Esophagus squamous epithelium (tissue), 5 donors: ENCODE data around the gene FBXW7. TPM values are rescaled to one million over a fixed set of nuclear protein-coding genes. Genes with fewer than 3 reads are reported as not detected.
A peak's percentile ranks its signal among the peaks of the same experiment; 100 is the strongest.

Experiments
- DNase-seq: peaks from one replicate; lab custom pipeline; 2025; lab: John Stamatoyannopoulos, UW
- H3K27ac ChIP-seq, 4 donors: fragments of 200-600 bp; sonication (generic); one replicate each; pipeline ENCODE4 v1.5.1; 2016 to 2019; ENCODE audit warnings: mild to moderate bottlenecking in 1 of 4
- H3K27me3 ChIP-seq, 4 donors: fragments of 200-600 bp; sonication (generic); 1 replicate in 3 of 4; 2 replicates in 1 of 4; pipeline versions ENCODE4 v1.5.1 to v1.6.0; 2017 to 2021; ENCODE audit warnings: antibody characterized with exemption in 1 of 4
- H3K36me3 ChIP-seq, 3 donors: fragments of 200-600 bp; sonication (generic); one replicate each; pipeline ENCODE4 v1.5.1; 2016 to 2019
- H3K4me1 ChIP-seq, 3 donors: fragments of 200-600 bp; sonication (generic); one replicate each; pipeline ENCODE4 v1.5.1; 2017 to 2019
- H3K4me3 ChIP-seq, 4 donors: fragments of 200-600 bp; sonication (generic); 1 replicate in 3 of 4; 2 replicates in 1 of 4; pipeline ENCODE4 v1.5.1; 2016 to 2019; ENCODE audit warnings: mild to moderate bottlenecking in 2 of 4, moderate library complexity in 1 of 4
- H3K9me3 ChIP-seq, 3 donors: fragments of 200-600 bp; sonication (generic); one replicate each; pipeline ENCODE4 v1.5.1; 2016 to 2019
- CTCF ChIP-seq, 6 experiments: fragments of 450-650 bp in 4 of 6; fragments of 200-600 bp in 2 of 6; sonication (generic) in 2 of 6; IDR thresholded peaks; one replicate each; pipeline ENCODE4 v1.5.1; 2016 to 2019; ENCODE audit warnings: antibody characterized with exemption in 6 of 6, mild to moderate bottlenecking in 4 of 6, moderate library complexity in 4 of 6
- POLR2A ChIP-seq, 4 donors: fragments of 450-650 bp; IDR thresholded peaks; one replicate each; pipeline ENCODE4 v1.6.1; 2017; ENCODE audit warnings: antibody characterized with exemption in 4 of 4, mild to moderate bottlenecking in 4 of 4, moderate library complexity in 3 of 4
- WGBS, 2 donors: methylation state at CpG; one replicate each; pipeline ENCODE4 v1.1.5; 2018; 5-methylcytosine and 5-hydroxymethylcytosine counted together
- intact Hi-C: fragments of 100-400 bp; cut with DNase I; formaldehyde crosslinking; loops from one replicate; pipeline ENCODE4 v1.15.0; 2022
- total RNA-seq, 4 donors: library from RNA; depleted of rRNA; stranded (reverse); fragments of >200 nt; gene quantifications; one replicate each; pipeline ENCODE4 v1.1.0, GENCODE V29; 2016
- donor health status: DM: yes; HTN: yes; CAD: no.

FBXW7 gene
- total RNA-seq, 4 donors from 2014 or later: 32.3 to 92.7 (median 36.9) TPM

- WGBS, 2 donors: 45 to 64% methylated on average over 5 of the region's 5 CpGs
- Histone ChIP-seq H3K27me3 (no peaks in the 10 kb centered on the region), H3K4me3 (no peak overlapping the region), H3K4me1 (peaks cover 0 to 42% (median 6%) of the 10 kb centered on the region in 3 donors), H3K27ac (no peak overlapping the region), H3K9me3 (no peaks in the 10 kb centered on the region), H3K36me3 (peaks cover 0 to 88% (median 5%) of the 10 kb centered on the region in 3 donors)
- no peak for DNase-seq
- intact Hi-C loops: no loop called here
- TF ChIP-seq POLR2A (IDR thresholded peaks at IDR 0.05) (no peak), CTCF (IDR thresholded peaks at IDR 0.05) (no peak)
These were observed 210.1 kb downstream of the FBXW7 start for GRCh38 chr4:152325831-152326230.

- Histone ChIP-seq H3K4me1 (peaks cover 0 to 28% (median 6%) of the 10 kb centered on the region in 3 donors), H3K27me3 (no peaks in the 10 kb centered on the region), H3K4me3 (no peak overlapping the region), H3K27ac (no peak overlapping the region), H3K9me3 (no peaks in the 10 kb centered on the region), H3K36me3 (peaks cover 0 to 74% (median 5%) of the 10 kb centered on the region in 3 donors)
- WGBS, 2 donors: 94% methylated on average over 1 of the region's 1 CpG
- DNase-seq: no peak
- intact Hi-C loops: no loop called here
- TF ChIP-seq POLR2A (IDR thresholded peaks at IDR 0.05): no peak
- TF ChIP-seq CTCF (IDR thresholded peaks at IDR 0.05): no peak
These were observed 212.7 kb downstream of the FBXW7 start for GRCh38 chr4:152323221-152323620.

GRCh38 chr4:152322656-152323055 is 213.2 kb downstream of the FBXW7 start:
- H3K9me3 ChIP-seq: no peaks in the 10 kb centered on the region
- H3K27ac ChIP-seq: no peak overlapping the region
- peaks cover 0 to 69% (median 5%) of the 10 kb centered on the region in 3 donors for H3K36me3 ChIP-seq
- H3K4me3 ChIP-seq: no peak overlapping the region
- intact Hi-C loops: no loop called here
- 89 to 97% methylated on average over 6 of the region's 6 CpGs for WGBS, 2 donors
- no peaks in the 10 kb centered on the region for H3K27me3 ChIP-seq
- no peak for DNase-seq
- peaks cover 0 to 22% (median 6%) of the 10 kb centered on the region in 3 donors for H3K4me1 ChIP-seq
- TF ChIP-seq CTCF (IDR thresholded peaks at IDR 0.05) (no peak), POLR2A (IDR thresholded peaks at IDR 0.05) (no peak)

GRCh38 chr4:152321923-152322322 is 214.0 kb downstream of the FBXW7 start:
- intact Hi-C loops: no loop called here
- no peak overlapping the region for H3K27ac ChIP-seq
- H3K9me3 ChIP-seq: no peaks in the 10 kb centered on the region
- TF ChIP-seq POLR2A (IDR thresholded peaks at IDR 0.05) (no peak), CTCF (IDR thresholded peaks at IDR 0.05) (peak in 1 of 6 experiments; percentile 14)
- H3K4me3 ChIP-seq: no peak overlapping the region
- H3K36me3 ChIP-seq: peaks cover 0 to 64% (median 5%) of the 10 kb centered on the region in 3 donors
- DNase-seq: no peak
- peaks cover 0 to 21% (median 6%) of the 10 kb centered on the region in 3 donors for H3K4me1 ChIP-seq
- no peaks in the 10 kb centered on the region for H3K27me3 ChIP-seq
- 60 to 63% methylated on average over 1 of the region's 1 CpG for WGBS, 2 donors

GRCh38 chr4:152321398-152321797 is 214.5 kb downstream of the FBXW7 start:
- 93 to 97% methylated on average over 4 of the region's 4 CpGs for WGBS, 2 donors
- intact Hi-C loops: no loop called here

More at GRCh38 chr4:152321398-152321797, 214.5 kb downstream of the FBXW7 start:
- Histone ChIP-seq H3K4me1 (peaks cover 0 to 20% (median 6%) of the 10 kb centered on the region in 3 donors), H3K9me3 (no peaks in the 10 kb centered on the region), H3K36me3 (peaks cover 0 to 61% (median 5%) of the 10 kb centered on the region in 3 donors), H3K27me3 (no peaks in the 10 kb centered on the region), H3K27ac (no peak overlapping the region), H3K4me3 (no peak overlapping the region)
- no peak for DNase-seq
- TF ChIP-seq CTCF (IDR thresholded peaks at IDR 0.05) (no peak), POLR2A (IDR thresholded peaks at IDR 0.05) (no peak)
